Natural killer cell (primary cell): ENCODE results near the gene DCUN1D3. TPM values are rescaled to one million over a fixed set of nuclear protein-coding genes. Genes with fewer than 3 reads are reported as not detected.

Experiments
- ATAC-seq, 3 donors: fragments of 150-1000 bp in 2 of 3; fragments of 200-7000 bp in 1 of 3; cut with Tn5 transposase; 1 replicate in 1 of 3; 2 replicates in 2 of 3; pipeline ENCODE4 v1.10.0; 2021; ENCODE audit warnings: mild to moderate bottlenecking in 2 of 3, moderate library complexity in 2 of 3
- DNase-seq, 2 donors: peaks; one replicate each; pipeline versions ENCODE4 v3.0.0 to v3.0.0-alpha.2; 2013 to 2021; ENCODE audit warnings: mixed read lengths in 1 of 2
- H3K27ac ChIP-seq: one replicate; pipeline ENCODE4 v1.5.1; 2013; ENCODE audit warnings: mild to moderate bottlenecking, low read length
- H3K27me3 ChIP-seq: one replicate; pipeline ENCODE4 v1.6.1; 2013; ENCODE audit warnings: low read length; ENCODE audit not compliant: control insufficient read depth, insufficient read depth
- H3K36me3 ChIP-seq: one replicate; pipeline ENCODE4 v1.6.1; 2013; ENCODE audit warnings: low read length; ENCODE audit not compliant: control insufficient read depth, insufficient read depth
- H3K4me1 ChIP-seq: one replicate; pipeline ENCODE4 v1.6.1; 2013; ENCODE audit warnings: low read length; ENCODE audit not compliant: control insufficient read depth, insufficient read depth
- H3K4me3 ChIP-seq: one replicate; pipeline ENCODE4 v1.5.1; 2013; ENCODE audit warnings: low read length
- H3K9me3 ChIP-seq: one replicate; pipeline ENCODE4 v1.6.1; 2013; ENCODE audit warnings: low read length; ENCODE audit not compliant: control insufficient read depth, insufficient read depth
- H3K27ac Mint-ChIP-seq, 2 donors: one replicate each; pipeline ENCODE4 v1.8.0; 2022; ENCODE audit warnings: mild to moderate bottlenecking in 2 of 2, mixed read lengths in 2 of 2, moderate library complexity in 1 of 2
- H3K27me3 Mint-ChIP-seq, 2 donors: one replicate each; pipeline ENCODE4 v1.8.0; 2022; ENCODE audit warnings: low read depth in 2 of 2, mixed read lengths in 2 of 2
- H3K36me3 Mint-ChIP-seq: one replicate; pipeline ENCODE4 v1.8.0; 2022; ENCODE audit warnings: mixed read lengths
- H3K4me1 Mint-ChIP-seq, 2 donors: one replicate each; pipeline ENCODE4 v1.8.0; 2022; ENCODE audit warnings: mixed read lengths in 2 of 2
- H3K4me3 Mint-ChIP-seq: one replicate; pipeline ENCODE4 v1.8.0; 2022; ENCODE audit warnings: mild to moderate bottlenecking, moderate library complexity, mixed read lengths
- H3K9me3 Mint-ChIP-seq, 2 donors: one replicate each; pipeline ENCODE4 v1.8.0; 2022; ENCODE audit warnings: mixed read lengths in 2 of 2
- CTCF ChIP-seq: fragments of 200-600 bp; IDR thresholded peaks from one replicate; pipeline ENCODE4 v1.8.0; 2022; ENCODE audit warnings: antibody characterized with exemption
- WGBS: methylation state at CpG from one replicate; pipeline ENCODE4 v1.1.7; 2013; ENCODE audit warnings: missing lambda C conversion rate; ENCODE audit not compliant: insufficient coverage; 5-methylcytosine and 5-hydroxymethylcytosine counted together
- intact Hi-C: fragments of 100-400 bp; cut with micrococcal nuclease; formaldehyde crosslinking; loops from one replicate; pipeline ENCODE4 v1.14.2; 2022
- total RNA-seq, 4 donors: library from RNA; stranded (reverse); fragments of 120-200 nt in 1 of 4; gene quantifications; one replicate each; pipeline versions ENCODE4 v1.2.3 to v1.2.4, GENCODE V29; 2013 to 2022

The DCUN1D3 gene
- total RNA-seq, 3 donors from 2014 or later (not counting 1 experiment from before 2014, with no cell fraction given), result 5.3 to 9.3 (median 6.1) TPM

GRCh38 chr16:20941636-20941926 is 41.4 kb upstream of the DCUN1D3 start:
- TF ChIP-seq CTCF, result no peak
- intact Hi-C loops, result no loop called here
- Mint-ChIP-seq H3K4me3 (no peak overlapping the region), H3K27me3 (peaks cover 0 to 7% of the 10 kb centered on the region in 2 donors), H3K27ac (peak overlapping the region in 1 of 2 donors; percentile 67), H3K9me3 (no peaks in the 10 kb centered on the region), H3K4me1 (peaks cover 8% of the 10 kb centered on the region in 2 donors), H3K36me3 (no peaks in the 10 kb centered on the region)
- Histone ChIP-seq H3K4me3 (no peak overlapping the region), H3K9me3 (no peaks in the 10 kb centered on the region), H3K27me3 (no peaks in the 10 kb centered on the region), H3K4me1 (peaks cover 6% of the 10 kb centered on the region), H3K36me3 (no peaks in the 10 kb centered on the region), H3K27ac (no peak overlapping the region)
- ATAC-seq (no peak), DNase-seq (no peak)
- WGBS, result 97% methylated on average over 6 of the region's 6 CpGs

GRCh38 chr16:20940871-20941635 is 40.9 kb upstream of the DCUN1D3 start:
- Mint-ChIP-seq H3K4me3 (no peak overlapping the region), H3K27me3 (peaks cover 0 to 8% of the 10 kb centered on the region in 2 donors), H3K4me1 (peaks cover 8% of the 10 kb centered on the region in 2 donors), H3K27ac (peak overlapping the region in 1 of 2 donors; percentile 67), H3K36me3 (no peaks in the 10 kb centered on the region), H3K9me3 (no peaks in the 10 kb centered on the region)
- DNase-seq (no peak), ATAC-seq (peak in 1 of 3 donors; percentile 10)
- WGBS, result 21% methylated on average over 6 of the region's 6 CpGs
- no peak for TF ChIP-seq CTCF
- no peak overlapping the region for H3K27ac ChIP-seq
- H3K27me3 ChIP-seq, result no peaks in the 10 kb centered on the region
- H3K9me3 ChIP-seq, result no peaks in the 10 kb centered on the region
- H3K4me1 ChIP-seq, result peaks cover 6% of the 10 kb centered on the region
- no peak overlapping the region for H3K4me3 ChIP-seq
- intact Hi-C loops, result no loop called here
- H3K36me3 ChIP-seq, result no peaks in the 10 kb centered on the region

- Mint-ChIP-seq H3K9me3 (no peaks in the 10 kb centered on the region), H3K36me3 (no peaks in the 10 kb centered on the region), H3K27me3 (peaks cover 0 to 8% of the 10 kb centered on the region in 2 donors), H3K4me1 (peaks cover 8% of the 10 kb centered on the region in 2 donors), H3K4me3 (no peak overlapping the region), H3K27ac (no peak overlapping the region)
- intact Hi-C loops, result no loop called here
- H3K27me3 ChIP-seq, result no peaks in the 10 kb centered on the region
- DNase-seq (no peak), ATAC-seq (no peak)
- H3K4me1 ChIP-seq, result peaks cover 6% of the 10 kb centered on the region
- no peaks in the 10 kb centered on the region for H3K36me3 ChIP-seq
- H3K9me3 ChIP-seq, result no peaks in the 10 kb centered on the region
- no peak for TF ChIP-seq CTCF
- no peak overlapping the region for H3K4me3 ChIP-seq
- no peak overlapping the region for H3K27ac ChIP-seq
Measured at GRCh38 chr16:20939611-20940010, 39.5 kb upstream of the DCUN1D3 start.

DNA sequence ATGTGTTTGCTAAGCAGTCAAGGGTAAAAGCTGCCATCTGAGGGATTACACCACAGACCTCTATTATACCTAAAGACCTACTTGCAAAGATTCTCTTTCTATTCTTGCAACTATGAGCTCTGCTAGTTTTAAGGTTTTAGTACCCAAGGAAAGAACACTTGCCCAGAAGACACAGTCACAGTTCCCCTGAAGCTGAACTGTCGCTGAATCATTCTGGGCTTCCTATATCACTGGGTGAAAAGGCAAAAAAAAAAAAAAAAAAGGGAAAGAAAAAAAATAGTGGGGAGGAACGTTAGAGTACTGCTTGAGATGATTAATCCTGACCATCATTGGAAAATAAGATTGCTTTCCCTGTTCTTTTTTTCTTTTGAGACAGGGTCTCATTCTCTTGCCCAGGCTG is 38.3 kb upstream of the DCUN1D3 start:
- DNase-seq, result no peak
- Histone ChIP-seq H3K4me1 (peaks cover 6% of the 10 kb centered on the region), H3K27ac (no peak overlapping the region), H3K4me3 (no peak overlapping the region), H3K9me3 (no peaks in the 10 kb centered on the region), H3K36me3 (no peaks in the 10 kb centered on the region), H3K27me3 (no peaks in the 10 kb centered on the region)
- intact Hi-C loops, result no loop called here
- WGBS, result 20% methylated on average over 1 of the region's 2 CpGs
- Mint-ChIP-seq H3K9me3 (no peaks in the 10 kb centered on the region), H3K27ac (no peak overlapping the region), H3K27me3 (peaks cover 0 to 8% of the 10 kb centered on the region in 2 donors), H3K4me1 (peaks cover 8% of the 10 kb centered on the region in 2 donors), H3K4me3 (no peak overlapping the region), H3K36me3 (no peaks in the 10 kb centered on the region)
- TF ChIP-seq CTCF, result no peak
- no peak for ATAC-seq
